ENCODE measurements around the gene TNF.

The TNF gene

DNA sequence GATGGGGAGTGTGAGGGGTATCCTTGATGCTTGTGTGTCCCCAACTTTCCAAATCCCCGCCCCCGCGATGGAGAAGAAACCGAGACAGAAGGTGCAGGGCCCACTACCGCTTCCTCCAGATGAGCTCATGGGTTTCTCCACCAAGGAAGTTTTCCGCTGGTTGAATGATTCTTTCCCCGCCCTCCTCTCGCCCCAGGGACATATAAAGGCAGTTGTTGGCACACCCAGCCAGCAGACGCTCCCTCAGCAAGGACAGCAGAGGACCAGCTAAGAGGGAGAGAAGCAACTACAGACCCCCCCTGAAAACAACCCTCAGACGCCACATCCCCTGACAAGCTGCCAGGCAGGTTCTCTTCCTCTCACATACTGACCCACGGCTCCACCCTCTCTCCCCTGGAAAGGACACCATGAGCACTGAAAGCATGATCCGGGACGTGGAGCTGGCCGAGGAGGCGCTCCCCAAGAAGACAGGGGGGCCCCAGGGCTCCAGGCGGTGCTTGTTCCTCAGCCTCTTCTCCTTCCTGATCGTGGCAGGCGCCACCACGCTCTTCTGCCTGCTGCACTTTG lies at the start of gene TNF:
TNF (plus strand) TSS at position 231 of the 567 bp plus-strand sequence; CDS start at position 408, 177 bp downstream.
- DNase-seq, result peak; percentile 79

DNA sequence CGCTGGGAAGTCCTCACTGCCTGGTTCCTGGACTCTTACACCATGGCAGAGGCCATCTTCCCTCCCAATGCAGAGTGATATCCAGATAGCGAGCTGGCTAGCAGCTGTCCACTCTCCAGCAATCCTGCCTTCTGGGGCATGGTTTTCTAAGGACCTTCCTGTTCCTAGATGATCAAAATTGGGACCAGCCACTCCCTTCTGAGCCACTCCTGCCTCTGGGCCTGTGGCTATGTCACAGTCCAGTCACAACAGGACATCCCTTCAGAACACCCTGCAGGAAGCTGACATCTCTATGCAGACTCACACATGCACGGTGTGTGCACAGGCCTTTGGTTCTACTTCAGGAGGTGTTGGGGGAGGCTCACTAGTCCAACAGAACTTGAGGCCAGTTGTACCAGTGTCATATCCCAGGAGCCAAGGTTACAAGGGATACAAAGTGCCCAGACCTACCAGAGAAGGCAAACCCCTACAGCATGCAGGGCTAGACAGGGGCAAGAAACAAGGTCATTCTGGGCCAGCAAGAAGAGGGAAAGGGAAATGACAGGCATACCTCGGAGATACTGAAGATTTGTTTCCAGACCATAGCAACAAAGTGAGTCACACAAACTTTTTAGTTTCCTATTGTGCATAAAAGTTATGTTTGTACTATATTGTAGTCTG lies 49.3 kb upstream of the TNF start:
- no peak for DNase-seq

DNA sequence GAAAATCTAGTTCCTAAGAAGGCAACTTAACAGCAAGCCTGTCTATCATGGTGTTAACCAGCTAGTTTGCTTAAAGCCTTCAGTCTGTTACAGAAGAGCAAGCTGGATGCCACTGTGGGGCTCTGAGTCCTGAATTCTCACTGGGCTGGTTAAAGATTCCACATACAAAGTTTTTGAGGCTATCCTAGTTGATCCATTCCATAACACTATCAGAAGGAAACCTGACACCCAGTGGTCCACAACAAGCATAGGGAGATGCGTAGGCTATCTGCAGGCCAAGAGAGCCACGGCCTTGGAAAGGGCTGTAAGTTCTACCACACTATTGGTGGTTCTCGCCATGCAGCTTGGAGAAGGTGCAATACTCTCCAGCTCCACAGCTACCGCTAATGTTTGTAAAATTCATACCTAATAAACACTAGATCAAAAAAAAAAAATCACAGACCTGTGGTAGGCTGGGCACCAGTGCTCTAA lies 47.0 kb upstream of the TNF start:
- no peak for DNase-seq

DNA sequence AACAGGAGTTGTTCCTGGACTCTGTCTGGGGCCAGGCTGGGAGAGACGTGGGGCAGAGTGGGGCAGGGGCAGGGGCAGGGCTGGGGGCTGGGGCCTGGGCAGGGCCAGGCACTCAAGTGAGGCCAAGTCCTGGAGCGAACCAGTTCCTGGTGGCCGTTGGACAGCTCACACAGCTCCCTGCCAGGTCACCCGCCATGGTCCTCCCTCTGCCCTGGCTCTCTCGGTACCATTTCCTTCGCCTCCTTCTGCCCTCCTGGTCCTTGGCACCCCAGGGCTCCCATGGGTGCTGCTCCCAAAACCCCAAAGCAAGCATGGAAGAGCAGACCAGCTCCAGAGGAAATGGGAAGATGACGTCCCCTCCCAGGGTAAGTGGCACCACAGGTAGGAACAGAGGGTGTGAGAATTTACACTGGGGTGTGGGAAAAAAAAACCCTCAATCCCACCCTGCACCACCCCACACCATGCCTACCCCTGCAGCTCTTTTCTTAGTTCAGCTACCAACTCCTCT lies 46.5 kb upstream of the TNF start, which contains the start of gene MCCD1:
MCCD1 (plus strand) TSS at position 142 of the 508 bp plus-strand sequence; CDS start at position 195, 53 bp downstream.
- DNase-seq, result no peak

DNA sequence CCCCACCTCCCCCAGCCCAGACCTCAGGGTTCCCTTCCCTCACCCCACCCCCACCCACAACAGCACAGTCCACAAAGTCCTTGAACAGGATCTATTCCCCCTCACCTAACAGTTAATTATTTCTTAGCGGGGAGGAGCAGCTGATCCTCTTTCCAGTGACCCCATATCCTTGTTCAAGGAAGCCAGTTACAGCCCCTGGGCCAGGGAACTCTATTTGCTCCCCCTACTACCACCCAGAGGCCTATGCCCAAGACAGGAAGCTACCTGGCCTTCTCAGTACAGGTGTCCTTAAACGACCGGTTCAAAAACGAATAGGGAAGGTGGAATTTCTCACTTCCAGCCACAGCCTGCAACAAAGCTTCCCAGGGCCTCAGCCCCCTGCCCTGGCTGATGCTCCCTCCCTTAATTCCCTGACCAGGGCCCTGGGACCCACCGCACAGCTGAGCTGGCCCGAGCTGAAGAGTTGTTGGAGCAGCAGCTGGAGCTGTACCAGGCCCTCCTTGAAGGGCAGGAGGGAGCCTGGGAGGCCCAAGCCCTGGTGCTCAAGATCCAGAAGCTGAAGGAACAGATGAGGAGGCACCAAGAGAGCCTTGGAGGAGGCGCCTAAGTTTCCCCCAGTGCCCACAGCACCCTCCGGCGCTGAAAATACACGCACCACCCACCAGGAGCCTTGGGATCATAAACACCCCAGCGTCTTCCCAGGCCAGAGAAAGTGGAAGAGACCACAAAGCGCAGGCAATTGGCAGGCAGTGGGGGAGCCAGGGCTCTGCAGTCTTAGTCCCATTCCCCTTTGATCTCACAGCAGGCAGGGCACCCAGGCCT lies 45.8 kb upstream of the TNF start:
- no peak for DNase-seq

DNA sequence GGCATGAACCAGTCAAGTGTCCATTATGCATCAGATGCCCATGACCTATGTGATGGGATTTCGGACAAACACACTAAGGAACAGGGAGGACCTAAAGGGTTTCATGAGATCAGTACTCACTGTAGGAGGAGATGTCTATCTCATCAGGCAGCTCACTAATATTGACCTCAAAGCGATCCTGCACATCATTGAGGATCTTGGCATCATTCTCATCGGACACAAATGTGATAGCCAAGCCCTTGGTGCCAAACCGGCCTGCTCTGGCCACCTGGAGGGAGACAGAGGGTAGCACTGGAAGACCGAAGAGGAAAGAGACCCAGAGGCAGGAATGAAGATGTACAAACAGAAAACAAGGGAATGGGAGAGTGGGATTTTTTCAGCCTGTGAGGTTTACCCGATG lies 44.7 kb upstream of the TNF start:
- DNase-seq, result no peak

DNA sequence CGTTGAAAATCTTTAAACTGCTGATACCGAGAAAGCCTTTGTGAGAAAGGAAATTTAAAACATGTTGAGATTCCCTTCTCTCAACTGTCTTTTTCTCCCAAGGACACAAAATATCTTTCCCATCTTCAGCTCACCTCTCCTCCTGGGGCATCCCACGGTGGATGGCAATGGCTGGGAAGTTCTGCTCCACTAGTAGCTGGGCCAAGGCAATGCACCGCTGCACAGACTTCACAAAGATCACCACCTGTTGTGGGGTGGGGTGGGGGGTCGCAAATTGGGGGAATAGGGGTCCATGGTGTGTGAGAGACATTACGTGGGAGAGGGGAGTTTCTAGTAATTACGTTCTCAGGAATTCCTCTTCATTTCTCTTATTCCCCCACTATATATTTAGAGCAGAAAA lies 44.2 kb upstream of the TNF start:
- DNase-seq, result no peak

DNA sequence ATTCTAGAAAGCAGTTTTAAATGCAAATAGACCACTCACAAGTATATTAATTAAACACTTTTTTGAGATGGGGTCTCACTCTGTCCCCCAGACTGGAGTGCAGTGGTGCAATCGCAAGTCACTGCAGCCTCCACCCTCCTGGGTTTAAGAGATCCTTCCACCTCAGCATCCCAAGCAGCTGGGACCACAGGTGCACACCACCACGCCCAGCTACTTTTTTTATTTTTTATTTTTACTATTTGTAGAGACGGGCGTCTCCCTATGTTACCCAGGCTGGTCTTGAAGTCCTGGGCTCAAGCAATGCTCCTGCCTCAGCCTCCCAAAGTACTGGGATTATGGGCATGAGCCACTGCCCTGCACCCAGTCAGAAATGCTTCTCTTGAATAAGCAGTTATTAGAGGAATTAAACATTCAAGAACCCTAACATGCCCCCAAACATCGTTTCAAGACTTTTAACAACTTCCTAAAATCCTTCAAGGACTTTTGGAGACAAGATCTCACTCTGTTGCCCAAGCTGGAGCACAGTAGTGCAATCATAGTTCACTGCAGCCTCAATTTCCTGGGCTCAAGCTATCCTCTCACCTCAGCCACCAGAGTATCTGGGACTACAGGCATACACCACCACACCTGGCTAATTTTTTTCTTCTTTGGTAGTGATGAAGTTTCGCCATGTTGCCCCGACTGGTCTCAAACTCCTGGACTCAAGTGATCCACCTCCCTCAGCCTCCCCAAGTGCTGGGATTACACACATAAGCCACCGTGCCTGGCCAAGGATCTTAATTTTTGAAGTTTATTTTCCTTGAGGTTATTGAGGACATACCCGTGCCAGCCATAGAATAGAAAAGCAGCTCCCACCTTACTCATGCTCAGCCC lies 43.4 kb upstream of the TNF start:
- no peak for DNase-seq

DNA sequence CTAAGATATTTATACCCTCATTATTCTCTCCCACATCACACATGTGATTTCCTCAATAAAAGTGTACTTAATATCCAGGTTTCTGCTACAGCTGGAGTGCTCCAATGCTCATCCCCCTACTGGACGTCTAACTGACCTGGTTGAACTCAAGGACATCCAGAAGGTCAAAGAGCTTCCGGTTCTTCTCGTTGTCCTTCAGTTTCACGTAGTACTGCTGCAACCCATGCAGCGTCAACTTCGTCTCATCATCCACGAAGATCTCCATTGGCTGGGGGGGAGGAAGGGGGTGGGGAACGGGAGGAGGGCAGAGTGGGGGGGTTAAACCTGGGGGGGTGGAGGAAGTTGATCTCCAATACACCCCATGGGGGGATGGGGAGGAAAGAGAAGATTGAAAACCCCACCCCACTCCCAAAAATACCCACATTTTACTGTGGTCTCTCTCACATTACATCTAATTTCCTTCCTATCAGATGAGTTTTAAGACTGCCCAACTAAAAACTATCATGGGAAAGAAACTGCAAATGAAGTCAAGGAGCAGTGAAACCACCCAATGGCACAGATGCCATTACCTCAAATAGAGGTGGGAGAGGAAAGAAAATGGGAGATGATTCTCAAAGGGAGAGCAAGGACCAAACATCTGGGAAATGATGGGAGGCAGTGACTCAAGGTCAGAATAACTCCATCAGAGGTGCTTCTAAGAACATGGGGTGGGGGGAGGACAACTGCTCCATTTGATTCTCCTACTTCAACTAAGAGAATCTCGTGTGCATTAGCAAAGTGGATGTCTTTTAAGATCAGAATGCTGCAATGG lies 42.5 kb upstream of the TNF start:
- DNase-seq, result no peak

DNA sequence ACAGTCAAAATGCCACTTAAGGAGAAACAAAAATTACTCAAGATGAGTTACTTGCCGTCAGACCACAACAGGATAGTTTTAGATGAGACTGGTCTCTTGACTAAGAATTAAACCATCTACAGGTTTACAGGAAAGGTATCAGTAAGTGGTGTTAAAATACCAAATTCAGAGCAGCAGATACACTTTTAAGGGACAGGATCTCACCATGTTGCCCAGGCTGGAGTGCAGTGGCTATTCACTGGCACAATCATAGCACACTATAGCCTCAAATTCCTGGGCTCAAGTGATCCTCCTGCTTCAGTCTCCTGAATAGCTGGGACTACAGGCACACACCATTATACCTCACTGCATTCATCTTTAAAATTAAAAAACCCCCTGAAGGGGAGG lies 41.9 kb upstream of the TNF start:
- DNase-seq, result no peak

DNA sequence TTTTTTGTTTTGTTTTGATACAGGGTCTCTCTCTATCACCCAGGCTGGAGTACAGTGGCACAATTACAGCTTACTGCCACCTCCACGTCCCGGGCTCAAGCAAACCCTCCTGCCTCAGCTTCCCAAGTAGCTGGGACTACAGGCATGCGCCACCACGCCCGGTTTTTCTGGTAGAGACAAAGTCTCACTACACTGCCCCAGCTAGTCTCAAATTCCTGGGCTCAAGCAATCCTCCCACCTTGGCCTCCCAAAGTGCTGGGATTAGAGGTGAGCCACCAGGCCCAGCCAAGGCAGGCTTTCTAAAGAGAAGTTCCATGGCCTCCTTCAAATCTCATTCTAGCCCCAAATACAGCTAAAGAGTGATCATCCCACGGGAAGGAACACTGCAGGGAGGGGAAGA lies 41.4 kb upstream of the TNF start:
- DNase-seq, result no peak

DNA sequence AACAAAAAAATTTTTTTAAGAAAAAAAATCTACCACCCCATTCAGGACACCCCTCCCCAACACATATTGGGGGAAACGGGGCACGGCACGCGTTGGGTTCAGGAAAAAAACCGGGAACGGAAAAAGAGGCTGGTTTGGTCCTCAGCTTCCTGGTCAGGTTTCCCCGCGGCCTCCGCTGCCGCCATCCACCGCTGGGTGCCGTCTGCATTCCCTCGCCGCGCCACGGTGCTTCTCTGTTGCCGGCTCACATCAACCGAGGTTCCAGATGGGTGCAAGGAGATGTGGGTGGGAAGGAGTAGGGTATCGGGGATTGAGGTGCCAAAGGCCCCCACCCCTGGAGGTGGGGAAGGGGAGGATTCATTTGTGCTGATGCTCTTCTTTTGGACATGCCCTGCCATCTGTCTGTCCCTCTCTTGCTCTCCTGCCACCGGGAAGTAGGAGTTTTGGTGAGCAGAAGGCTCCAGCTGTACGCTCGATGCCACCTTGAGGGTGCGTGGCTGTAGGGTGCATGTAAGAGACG lies 40.8 kb upstream of the TNF start:
- DNase-seq, result no peak

DNA sequence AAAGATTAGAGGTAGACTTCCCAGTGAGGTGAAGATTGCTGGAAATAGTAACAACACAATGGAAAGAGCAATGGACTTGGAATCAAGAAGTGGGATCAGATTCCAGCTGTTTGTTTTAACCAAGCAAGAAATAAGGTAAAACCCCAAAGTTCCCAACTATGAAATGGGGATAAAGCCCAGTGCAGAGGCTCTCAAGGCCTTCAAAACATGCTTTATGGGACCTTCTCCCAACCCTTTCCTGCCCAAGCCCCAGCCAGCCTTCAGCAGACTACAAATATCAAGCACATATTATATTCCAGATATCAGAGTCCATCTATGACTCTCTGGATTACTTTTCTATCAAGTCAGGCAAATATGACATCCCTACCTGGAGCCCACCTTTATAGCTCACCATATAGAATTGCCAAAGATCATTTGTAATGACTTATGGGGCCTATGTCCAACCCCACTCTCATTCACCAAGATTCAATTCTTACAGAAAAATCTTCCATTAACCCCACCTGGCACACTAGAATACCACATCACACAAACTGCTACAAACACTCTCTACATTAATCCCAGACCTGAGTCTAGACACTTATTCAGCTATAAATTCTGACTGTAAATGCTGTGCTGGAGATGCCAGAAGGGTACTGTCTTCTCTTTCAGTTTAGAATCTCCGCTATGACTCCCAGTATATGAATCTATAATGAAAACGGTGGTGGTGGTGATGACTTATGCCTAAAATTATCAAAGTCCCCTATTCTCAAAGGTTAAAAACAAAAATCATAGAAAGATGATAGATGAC lies 39.6 kb upstream of the TNF start:
- DNase-seq, result no peak

DNA sequence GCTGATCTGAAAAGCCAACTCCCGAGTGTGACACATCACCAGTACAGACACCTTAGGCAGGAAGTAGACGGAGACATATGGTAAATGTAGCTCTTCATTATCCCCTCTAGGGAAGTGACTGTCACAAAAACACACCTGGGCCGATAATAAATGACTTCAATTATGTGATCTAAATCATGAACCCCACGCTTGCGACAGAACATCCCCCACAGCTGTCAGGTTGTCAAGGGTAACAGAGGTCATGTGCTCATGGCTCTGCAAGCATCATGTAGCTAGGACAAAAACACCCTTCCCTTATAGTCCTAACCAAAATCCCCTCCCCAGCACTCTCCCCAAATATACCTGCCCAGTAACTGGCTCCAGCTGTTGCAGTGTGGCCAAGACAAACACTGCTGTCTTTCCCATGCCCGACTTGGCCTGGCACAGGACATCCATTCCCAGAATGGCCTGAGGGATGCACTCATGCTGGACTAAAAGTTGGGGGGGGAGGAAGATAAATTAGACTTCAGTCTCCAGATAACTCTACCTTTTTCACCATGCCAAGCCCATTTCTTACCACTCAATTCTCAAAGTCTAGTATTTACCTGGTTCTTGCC lies 36.5 kb upstream of the TNF start:
- DNase-seq, result no peak

DNA sequence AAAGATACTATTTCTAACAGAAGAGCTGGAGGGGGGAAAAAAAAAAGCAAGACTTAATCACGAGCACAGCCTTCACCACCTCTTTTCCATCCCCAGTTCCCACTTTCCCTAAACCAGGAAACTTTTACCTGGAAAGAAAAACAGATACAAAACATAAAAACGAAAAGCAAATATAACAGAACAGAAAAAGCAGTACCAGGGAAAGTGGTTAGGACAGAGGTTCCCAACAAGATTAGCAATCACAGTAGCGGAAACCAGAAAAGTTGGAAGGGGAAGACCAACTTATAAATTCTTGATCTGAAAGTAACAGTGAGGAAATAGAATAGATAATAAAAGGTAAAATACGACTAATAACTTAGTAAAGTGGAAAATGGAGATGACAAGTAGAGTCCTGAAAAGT lies 34.7 kb upstream of the TNF start:
- no peak for DNase-seq

DNA sequence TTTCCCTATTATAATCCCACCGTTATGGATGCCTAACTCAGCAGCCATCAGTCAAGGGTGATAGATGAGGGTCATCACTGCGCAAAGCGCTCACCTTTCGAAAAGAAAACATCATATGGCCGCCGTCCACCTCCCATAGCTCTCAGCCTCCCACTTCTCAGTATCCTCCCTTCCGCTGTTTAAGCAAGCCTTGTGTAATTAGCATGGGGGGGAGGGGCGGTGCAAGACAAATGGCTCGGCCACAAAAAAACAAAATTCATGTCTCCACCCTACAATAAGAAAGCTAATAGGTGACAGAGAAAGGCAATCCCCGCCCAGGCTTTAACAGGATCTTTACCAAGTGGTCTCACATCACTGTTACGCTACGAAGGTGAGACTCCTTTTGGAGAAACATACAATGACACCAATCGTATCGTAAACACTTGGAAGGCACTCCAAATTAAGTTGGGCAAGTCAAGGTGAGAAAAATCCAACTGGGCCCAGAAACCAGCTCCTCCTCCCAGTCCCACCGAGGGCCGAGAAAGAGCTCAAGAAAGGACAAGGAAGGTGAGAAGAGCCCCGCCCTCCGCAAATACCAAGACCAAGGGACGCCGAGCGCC lies 34.2 kb upstream of the TNF start:
- DNase-seq, result peak; percentile 67

DNA sequence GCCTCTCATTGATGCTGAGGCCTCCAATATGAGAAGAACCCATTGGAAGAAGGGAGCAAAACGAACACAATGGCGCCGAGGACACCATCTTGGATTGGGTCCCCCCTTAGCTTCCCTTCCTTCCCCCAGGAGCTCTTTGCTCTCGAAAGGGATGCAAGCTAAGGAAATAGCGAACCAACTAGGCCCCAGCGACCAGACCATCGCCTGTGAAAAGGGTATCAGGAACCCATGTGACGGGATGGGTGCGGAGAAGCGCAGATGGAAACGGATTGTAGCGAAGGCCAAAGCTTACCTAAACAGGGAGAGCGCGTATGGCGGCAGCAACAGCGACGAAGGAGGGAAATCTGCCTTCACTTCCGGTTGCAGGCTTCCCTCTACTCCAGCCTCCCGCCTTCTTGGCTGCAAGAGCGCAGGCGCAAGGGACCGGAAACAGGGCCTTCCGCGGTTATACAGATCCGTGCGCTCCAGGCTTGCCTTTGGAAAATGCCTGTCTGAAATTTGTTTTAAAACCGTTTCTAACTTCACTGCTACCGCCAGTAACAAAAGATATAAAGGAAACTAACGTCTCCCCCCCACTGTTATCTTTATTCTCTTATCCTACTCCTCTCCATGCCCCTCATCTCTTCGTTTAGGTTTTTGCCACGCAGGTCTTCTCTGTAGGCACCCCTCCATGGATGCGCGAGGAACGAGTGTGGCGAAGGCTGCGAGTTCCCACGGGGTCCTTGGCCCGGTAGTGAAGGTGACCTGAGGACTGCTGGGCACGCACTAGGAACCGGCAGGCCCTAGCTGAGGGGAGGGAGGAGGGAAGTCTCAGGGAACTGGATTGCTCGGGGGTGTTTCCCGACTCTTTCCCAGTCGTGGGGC lies 33.5 kb upstream of the TNF start, which contains the start of gene DDX39B:
DDX39B (minus strand) TSS at position 346 of the 864 bp plus-strand sequence. CDS start 1,471 bp downstream, outside the sequence.
- peak; percentile 91 for DNase-seq

DNA sequence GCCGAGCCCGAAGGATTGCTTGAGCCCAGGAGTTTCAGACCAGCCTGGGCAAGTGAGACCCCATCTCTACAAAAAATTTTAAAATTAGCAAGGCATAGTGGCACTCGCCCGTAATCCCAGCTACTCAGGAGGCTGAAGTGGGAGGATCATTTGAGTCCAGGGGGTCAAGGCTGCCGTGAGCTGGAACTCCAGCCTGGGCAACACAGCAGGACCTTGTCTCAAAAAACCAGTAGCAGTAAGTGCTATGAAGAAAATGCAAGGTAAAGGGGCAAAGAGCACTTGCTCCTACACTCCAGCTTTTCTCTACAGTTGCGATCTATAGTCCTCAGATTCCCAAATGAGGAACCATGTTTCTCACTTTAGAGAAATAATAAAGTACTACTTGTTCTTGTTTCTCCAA lies 31.7 kb upstream of the TNF start:
- no peak for DNase-seq

DNA sequence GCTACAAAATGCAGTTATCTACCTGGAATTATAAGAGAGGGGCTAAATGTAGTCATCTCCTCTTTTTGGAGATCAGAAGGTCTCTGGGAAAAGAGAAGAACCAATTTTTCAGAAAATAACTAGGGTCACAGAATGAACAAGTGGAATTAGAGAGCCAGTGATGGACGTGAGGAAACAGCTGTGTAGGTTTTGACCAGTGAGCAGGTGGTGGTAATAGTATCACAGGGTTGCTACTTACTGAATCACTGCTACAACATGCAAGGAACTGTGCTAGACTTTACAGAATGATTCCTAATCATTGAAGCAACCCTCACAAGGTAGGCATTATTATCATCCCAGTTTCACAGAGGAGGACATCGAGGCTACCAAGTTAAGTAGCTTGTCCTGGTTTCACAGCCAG lies 30.7 kb upstream of the TNF start:
- no peak for DNase-seq
